H1 (cell line): Measurements from ENCODE around the gene DHRS7C. TPM values are rescaled to one million over a fixed set of nuclear protein-coding genes. Genes with fewer than 3 reads are reported as not detected.

Source experiments
- CTCF ChIA-PET: fragments of 300-600 bp; sonication (Branson Sonifier 250); formaldehyde crosslinking; loops from one replicate; lab custom pipeline; 2021; ENCODE audit not compliant: partially characterized antibody; lab: Charles Lee
- POLR2A ChIA-PET: fragments of 300-600 bp; sonication (Branson Sonifier 250); formaldehyde crosslinking; loops from one replicate; lab custom pipeline; 2021; ENCODE audit warnings: inconsistent platforms; ENCODE audit not compliant: partially characterized antibody; lab: Charles Lee
- DNase-seq, 2 experiments: peaks; one replicate each; pipeline versions ENCODE4 v3.0.0 to v3.0.0-alpha.2; 2010 to 2022; ENCODE audit warnings: low spot score in 2 of 2, low read depth in 1 of 2, mixed read lengths in 1 of 2
- FAIRE-seq: peaks from 2 replicates; lab custom pipeline; 2011; peaks lifted over from hg19 to GRCh38; lab: Jason Lieb, UNC
- H2AFZ ChIP-seq: 2 replicates; pipeline ENCODE4 v1.8.1; 2012; ENCODE audit warnings: low read length, inconsistent platforms
- H2AK5ac ChIP-seq: 2 replicates; pipeline ENCODE4 v1.6.1; 2013; ENCODE audit warnings: low read depth, low read length
- H2BK120ac ChIP-seq: replicated peaks from 2 replicates; pipeline ENCODE3; 2013; ENCODE audit warnings: low read depth, low read length, inconsistent platforms
- H2BK12ac ChIP-seq: 2 replicates; pipeline ENCODE4 v1.6.1; 2013; ENCODE audit warnings: low read depth, low read length
- H2BK15ac ChIP-seq: 2 replicates; pipeline ENCODE4 v1.6.1; 2013; ENCODE audit warnings: low read length
- H2BK20ac ChIP-seq: 2 replicates; pipeline ENCODE4 v1.6.1; 2013; ENCODE audit warnings: low read length
- H2BK5ac ChIP-seq: 2 replicates; pipeline ENCODE4 v1.6.1; 2013; ENCODE audit warnings: low read depth, low read length
- H3K14ac ChIP-seq: 2 replicates; pipeline ENCODE4 v1.6.1; 2013; ENCODE audit warnings: inconsistent platforms; ENCODE audit not compliant: insufficient read length
- H3K18ac ChIP-seq: 2 replicates; pipeline ENCODE4 v1.6.1; 2013; ENCODE audit warnings: low read length; ENCODE audit errors: extremely low read depth
- H3K23ac ChIP-seq: 2 replicates; pipeline ENCODE4 v1.6.1; 2013; ENCODE audit warnings: inconsistent platforms; ENCODE audit not compliant: insufficient read length
- H3K23me2 ChIP-seq: 2 replicates; pipeline ENCODE4 v1.6.1; 2013; ENCODE audit warnings: low read depth, low read length
- H3K27ac ChIP-seq: 2 replicates; pipeline ENCODE4 v1.6.1; 2011; ENCODE audit warnings: low read depth, low read length, inconsistent platforms
- H3K27me3 ChIP-seq, 4 experiments: replicated peaks in 1 of 4; 1 replicate in 1 of 4; 2 replicates in 3 of 4; pipeline versions ENCODE4 v1.6.1 to v1.8.1; 2011 to 2013; ENCODE audit warnings: low read length in 3 of 4, mild to moderate bottlenecking in 3 of 4, inconsistent platforms in 2 of 4, mixed read lengths in 2 of 4, moderate library complexity in 1 of 4; ENCODE audit not compliant: control insufficient read depth in 3 of 4, insufficient read depth in 3 of 4; ENCODE audit errors: extremely low read depth in 1 of 4
- H3K36me3 ChIP-seq, 4 experiments: 2 replicates each; pipeline versions ENCODE4 v1.6.1 to v1.8.1; 2011 to 2013; ENCODE audit warnings: mild to moderate bottlenecking in 4 of 4, low read length in 3 of 4, moderate library complexity in 2 of 4, control low read depth in 1 of 4, inconsistent platforms in 1 of 4; ENCODE audit not compliant: insufficient read depth in 4 of 4, control insufficient read depth in 2 of 4
- H3K4ac ChIP-seq: replicated peaks from 2 replicates; pipeline ENCODE3; 2013; ENCODE audit warnings: low read length, low read depth, mixed read lengths, inconsistent platforms; ENCODE audit not compliant: insufficient read length
- H3K4me1 ChIP-seq, 4 experiments: replicated peaks in 1 of 4; 1 replicate in 1 of 4; 2 replicates in 3 of 4; pipeline versions ENCODE4 v1.6.1 to v1.8.1; 2011 to 2013; ENCODE audit warnings: low read length in 3 of 4, inconsistent platforms in 2 of 4, mixed read lengths in 1 of 4; ENCODE audit not compliant: insufficient read depth in 4 of 4, control insufficient read depth in 3 of 4
- H3K4me2 ChIP-seq, 2 experiments: 2 replicates each; pipeline versions ENCODE4 v1.6.1 to v1.8.1; 2011 to 2013; ENCODE audit warnings: low read depth in 2 of 2, low read length in 2 of 2, control low read depth in 1 of 2, inconsistent platforms in 1 of 2, mild to moderate bottlenecking in 1 of 2; ENCODE audit not compliant: insufficient read depth in 1 of 2
- H3K4me3 ChIP-seq, 4 experiments: fragments of 200-600, 300-600 bp in 1 of 4; sonication (generic), shearing (Covaris generic), sonication (Bioruptor Twin) in 1 of 4; 2 replicates each; pipeline versions ENCODE4 v1.5.1 to v1.8.1; 2011 to 2016; ENCODE audit warnings: low read length in 4 of 4, low read depth in 3 of 4, control low read depth in 2 of 4, inconsistent platforms in 2 of 4, mild to moderate bottlenecking in 2 of 4, mixed read lengths in 1 of 4, moderate library complexity in 1 of 4; ENCODE audit not compliant: insufficient read depth in 2 of 4; ENCODE audit errors: extremely low read depth in 1 of 4
- H3K56ac ChIP-seq: replicated peaks from 2 replicates; pipeline ENCODE3; 2013; ENCODE audit warnings: low read depth, mild to moderate bottlenecking, mixed read lengths, low read length, inconsistent platforms; ENCODE audit not compliant: insufficient read length
- H3K79me1 ChIP-seq: 2 replicates; pipeline ENCODE4 v1.6.1; 2013; ENCODE audit warnings: low read depth, low read length, control low read depth
- H3K79me2 ChIP-seq, 2 experiments: 2 replicates each; pipeline versions ENCODE4 v1.6.1 to v1.8.1; 2012 to 2013; ENCODE audit warnings: low read length in 2 of 2, mild to moderate bottlenecking in 2 of 2, inconsistent platforms in 1 of 2; ENCODE audit not compliant: insufficient read depth in 2 of 2, control insufficient read depth in 1 of 2
- H3K9ac ChIP-seq, 4 experiments: replicated peaks in 1 of 4; 1 replicate in 1 of 4; 2 replicates in 3 of 4; pipeline versions ENCODE4 v1.6.1 to v1.8.1; 2011 to 2013; ENCODE audit warnings: low read depth in 3 of 4, low read length in 3 of 4, control low read depth in 2 of 4, mild to moderate bottlenecking in 2 of 4, moderate library complexity in 2 of 4, inconsistent platforms in 1 of 4; ENCODE audit errors: extremely low read depth in 1 of 4
- H3K9me3 ChIP-seq, 2 experiments: 2 replicates each; pipeline versions ENCODE4 v1.6.1 to v1.8.1; 2012 to 2013; ENCODE audit warnings: mild to moderate bottlenecking in 2 of 2, moderate library complexity in 2 of 2, control low read depth in 1 of 2, inconsistent platforms in 1 of 2, low read depth in 1 of 2, low read length in 1 of 2, mixed read lengths in 1 of 2; ENCODE audit not compliant: insufficient read depth in 2 of 2
- H4K20me1 ChIP-seq, 2 experiments: replicated peaks in 1 of 2; 2 replicates each; pipeline versions ENCODE3 to v1.8.1; 2011 to 2013; ENCODE audit warnings: inconsistent platforms in 2 of 2, low read length in 2 of 2, mild to moderate bottlenecking in 1 of 2; ENCODE audit not compliant: insufficient read depth in 2 of 2, control insufficient read depth in 1 of 2
- H4K5ac ChIP-seq: 2 replicates; pipeline ENCODE4 v1.6.1; 2013; ENCODE audit warnings: low read length, low read depth, mixed read lengths, inconsistent platforms; ENCODE audit not compliant: insufficient read length
- H4K8ac ChIP-seq: 2 replicates; pipeline ENCODE4 v1.8.0; 2013; ENCODE audit warnings: mild to moderate bottlenecking, moderate library complexity, low read length, inconsistent platforms; ENCODE audit not compliant: insufficient read depth; ENCODE audit errors: extremely low read depth
- H4K91ac ChIP-seq: replicated peaks from 2 replicates; pipeline ENCODE3; 2013; ENCODE audit warnings: low read length, mixed read lengths, inconsistent platforms; ENCODE audit not compliant: insufficient read length
- ATF2 ChIP-seq: IDR thresholded peaks from 2 replicates; pipeline ENCODE4 v1.6.1; 2012; ENCODE audit warnings: low read length, inconsistent platforms
- JUN ChIP-seq: IDR thresholded peaks from 2 replicates; pipeline ENCODE4 v1.6.1; 2011; ENCODE audit warnings: low read depth, mild to moderate bottlenecking, improper control_type of control experiment, low read length
- RNF2 ChIP-seq: fragments of 200-900, 300-1000 bp; sonication (generic); IDR thresholded peaks from 2 replicates; pipeline ENCODE4 v1.7.1; 2016; ENCODE audit warnings: borderline replicate concordance, low read depth, mild to moderate bottlenecking, antibody characterized with exemption, low read length; ENCODE audit not compliant: poor library complexity, severe bottlenecking; ENCODE audit errors: missing control alignments
- SAP30 ChIP-seq: fragments of 300-600 bp; sonication (generic); IDR thresholded peaks from 2 replicates; pipeline ENCODE4 v1.7.1; 2012; ENCODE audit warnings: low read length, moderate library complexity, mild to moderate bottlenecking, inconsistent platforms; ENCODE audit not compliant: insufficient read depth, insufficient replicate concordance
- SIN3A ChIP-seq, 2 experiments: IDR thresholded peaks in 1 of 2; conservative IDR thresholded peaks in 1 of 2; 2 replicates each; pipeline ENCODE4 v1.6.1; 2011 to 2012; ENCODE audit warnings: low read length in 2 of 2, improper control_type of control experiment in 1 of 2, low read depth in 1 of 2, mild to moderate bottlenecking in 1 of 2
- WGBS, 2 experiments: shearing (Covaris generic) in 1 of 2; methylation state at CpG; one replicate each; pipeline versions ENCODE4 v1.1.6 to v1.1.7; 2013 to 2015; ENCODE audit warnings: low lambda C conversion rate in 2 of 2, mixed read lengths in 2 of 2, inconsistent platforms in 1 of 2, low coverage in 1 of 2, missing lambda C conversion rate in 1 of 2; ENCODE audit not compliant: insufficient replicate concordance in 2 of 2, insufficient coverage in 1 of 2, insufficient read length in 1 of 2; ENCODE audit errors: extremely low coverage in 1 of 2, missing lambda C conversion rate in 1 of 2; 5-methylcytosine and 5-hydroxymethylcytosine counted together
- polyA plus RNA-seq, 7 experiments: library from polyadenylated mRNA; depleted of rRNA in 3 of 7; stranded (reverse) in 5 of 7; unstranded in 2 of 7; fragments of >200 nt in 5 of 7; fragments of 200-250 nt in 2 of 7; gene quantifications; 1 replicate in 5 of 7; 2 replicates in 1 of 7; 4 replicates in 1 of 7; pipeline versions ENCODE4 v1.2.1 to v1.2.3, GENCODE V29; 2011 to 2013; ENCODE audit warnings: missing spikeins in 2 of 7, mixed read lengths in 2 of 7
- total RNA-seq: library from RNA; stranded (reverse); fragmentation: NEBNext Ultra II Directional; extraction: Animal tissue kit (Norgen Biotek cat#: 25700); gene quantifications from 2 replicates; pipeline ENCODE4 v1.2.1, GENCODE V29; 2021

The DHRS7C gene
- total and polyA plus RNA-seq, 2 of the 8 experiments (the other 6 are each of a cell fraction or from before 2014, with no cell fraction given), result not detected

GRCh38 chr17:9811086-9811485 is 19.7 kb upstream of the DHRS7C start:
- no peaks in the 10 kb centered on the region for H3K36me3 ChIP-seq
- H2BK120ac ChIP-seq, result no peak overlapping the region
- no peak for FAIRE-seq
- 0 out of 4 replicates have a peak, but pooled peaks cover 0 to 2% of the 10 kb centered on the region in 2 experiments for H3K9me3 ChIP-seq
- H3K18ac ChIP-seq, result no peak overlapping the region
- no peaks in the 10 kb centered on the region for H3K4me1 ChIP-seq
- no peak overlapping the region for H2BK12ac ChIP-seq
- no peak overlapping the region for H2BK15ac ChIP-seq
- H2AFZ ChIP-seq, result no peak overlapping the region
- 89% methylated on average over 5 of the region's 5 CpGs; no CpG with 5 or more reads in 1 of the 2 experiments for WGBS, 2 experiments
- H4K8ac ChIP-seq, result no peak overlapping the region
- H3K9ac ChIP-seq, result no peak overlapping the region
- no peaks in the 10 kb centered on the region for H3K79me2 ChIP-seq
- no peaks in the 10 kb centered on the region for H3K27me3 ChIP-seq
- no peak overlapping the region for H2BK5ac ChIP-seq
- H3K4me3 ChIP-seq, result no peak overlapping the region
- H4K91ac ChIP-seq, result no peak overlapping the region
- H3K27ac ChIP-seq, result no peak overlapping the region
- no peak overlapping the region for H3K56ac ChIP-seq
- H2AK5ac ChIP-seq, result no peak overlapping the region
- ChIA-PET POLR2A (no interaction called here), CTCF (interaction anchor here (0.5 to 1.4 kb wide), 5 partner anchors 13 to 542 kb away, joined by 3 to 5 read pairs (median 3); partner anchors contain the start of gene RCVRN)
- H3K23ac ChIP-seq, result no peak overlapping the region
- H3K79me1 ChIP-seq, result no peaks in the 10 kb centered on the region
- no peaks in the 10 kb centered on the region for H3K23me2 ChIP-seq
- no peak overlapping the region for H4K5ac ChIP-seq
- H2BK20ac ChIP-seq, result no peak overlapping the region
- H3K14ac ChIP-seq, result no peak overlapping the region
- no peak for DNase-seq
- H3K4ac ChIP-seq, result no peak overlapping the region
- H4K20me1 ChIP-seq, result no peaks in the 10 kb centered on the region
- no peak overlapping the region for H3K4me2 ChIP-seq
- TF ChIP-seq SAP30 (no peak), SIN3A (conservative IDR thresholded peaks at IDR 0.05 in 1 of 2, IDR thresholded peaks at IDR 0.05 in 1 of 2; ENCODE audit: low read depth in 1 of 2, low read length in 2 of 2) (no peak), RNF2 (no peak), JUN (no peak), ATF2 (no peak)
